Activated CD4-positive, alpha-beta T cell treated with anti-CD3 and anti-CD28 coated beads, Interleukin-2, amount 10 ng/mL, durations not matched to agents 7 days and 5 days (primary cell): ENCODE measurements around the gene PRSS37. TPM values are rescaled to one million over a fixed set of nuclear protein-coding genes. Genes with fewer than 3 reads are reported as not detected.

ENCODE experiments used
- CTCF ChIA-PET: fragments of 350-600 bp; sonication (Branson Sonifier 250); formaldehyde crosslinking; loops from one replicate; lab custom pipeline; 2021; ENCODE audit warnings: antibody characterized with exemption; lab: Charles Lee
- POLR2A ChIA-PET: fragments of 350-600 bp; sonication (Branson Sonifier 250); formaldehyde crosslinking; loops from one replicate; lab custom pipeline; 2021; ENCODE audit warnings: antibody characterized with exemption; lab: Charles Lee
- DNase-seq: peaks from one replicate; pipeline ENCODE4 v3.0.0-alpha.2; 2020
- H3K27ac Mint-ChIP-seq: one replicate; pipeline ENCODE4 v1.8.0; 2021; ENCODE audit warnings: mild to moderate bottlenecking, moderate library complexity, mixed read lengths
- H3K27me3 Mint-ChIP-seq: one replicate; pipeline ENCODE4 v1.8.0; 2021; ENCODE audit warnings: mixed read lengths
- H3K36me3 Mint-ChIP-seq: one replicate; pipeline ENCODE4 v1.8.0; 2021; ENCODE audit warnings: low read depth, mixed read lengths
- H3K4me1 Mint-ChIP-seq: one replicate; pipeline ENCODE4 v1.8.0; 2021; ENCODE audit warnings: mixed read lengths
- H3K4me3 Mint-ChIP-seq: one replicate; pipeline ENCODE4 v1.8.0; 2021; ENCODE audit warnings: mild to moderate bottlenecking, moderate library complexity, mixed read lengths
- H3K9me3 Mint-ChIP-seq: one replicate; pipeline ENCODE4 v1.8.0; 2021; ENCODE audit warnings: mixed read lengths
- total RNA-seq, 2 experiments: library from RNA; stranded (reverse); gene quantifications; one replicate each; pipeline ENCODE4 v1.2.3, GENCODE V29; 2021

Gene PRSS37, protein sequence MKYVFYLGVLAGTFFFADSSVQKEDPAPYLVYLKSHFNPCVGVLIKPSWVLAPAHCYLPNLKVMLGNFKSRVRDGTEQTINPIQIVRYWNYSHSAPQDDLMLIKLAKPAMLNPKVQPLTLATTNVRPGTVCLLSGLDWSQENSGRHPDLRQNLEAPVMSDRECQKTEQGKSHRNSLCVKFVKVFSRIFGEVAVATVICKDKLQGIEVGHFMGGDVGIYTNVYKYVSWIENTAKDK
- total RNA-seq = not detected

GRCh38 chr7:141841385-141841784, at the start of gene PRSS37:
TSS of gene PRSS37 (minus strand) at chr7:141841485. CDS start at chr7:141841049, 436 bp downstream.
- H3K4me3 Mint-ChIP-seq = no peak within 1 kb of the TSS
- H3K36me3 Mint-ChIP-seq = no peaks in the 10 kb centered on the region
- CTCF ChIA-PET = no interaction called here

GRCh38 chr7:141889321-141889720, 48.0 kb upstream of the PRSS37 start:
- no peak for DNase-seq
- POLR2A ChIA-PET = no interaction called here
- no peak overlapping the region for H3K27ac Mint-ChIP-seq
- no peaks in the 10 kb centered on the region for H3K36me3 Mint-ChIP-seq
- no peak overlapping the region for H3K4me3 Mint-ChIP-seq
- H3K9me3 Mint-ChIP-seq = peaks cover 3% of the 10 kb centered on the region
- no peaks in the 10 kb centered on the region for H3K27me3 Mint-ChIP-seq
- H3K4me1 Mint-ChIP-seq = no peaks in the 10 kb centered on the region
- CTCF ChIA-PET = no interaction called here

More at GRCh38 chr7:141841385-141841784, at the start of gene PRSS37:
- no peak for DNase-seq
- Mint-ChIP-seq H3K27me3 (no peaks in the 10 kb centered on the region), H3K27ac (no peak within 1 kb of the TSS), H3K4me1 (no peaks in the 10 kb centered on the region), H3K9me3 (no peaks in the 10 kb centered on the region)
- POLR2A ChIA-PET = no interaction called here

GRCh38 chr7:141884539-141885225, 43.4 kb upstream of the PRSS37 start:
- Mint-ChIP-seq H3K27me3 (no peaks in the 10 kb centered on the region), H3K36me3 (no peaks in the 10 kb centered on the region), H3K27ac (no peak overlapping the region), H3K4me1 (no peaks in the 10 kb centered on the region), H3K4me3 (no peak overlapping the region), H3K9me3 (peaks cover 3% of the 10 kb centered on the region)
- ChIA-PET CTCF (no interaction called here), POLR2A (no interaction called here)
- DNase-seq = no peak

- Mint-ChIP-seq H3K27me3 (no peaks in the 10 kb centered on the region), H3K4me3 (no peak overlapping the region), H3K9me3 (peaks cover 3% of the 10 kb centered on the region), H3K4me1 (no peaks in the 10 kb centered on the region), H3K27ac (no peak overlapping the region), H3K36me3 (no peaks in the 10 kb centered on the region)
- CTCF ChIA-PET = no interaction called here
- POLR2A ChIA-PET = no interaction called here
- DNase-seq = no peak
These were observed 39.7 kb upstream of the PRSS37 start for GRCh38 chr7:141880960-141881359.

- no peak for DNase-seq
- CTCF ChIA-PET = no interaction called here
- POLR2A ChIA-PET = no interaction called here
- Mint-ChIP-seq H3K36me3 (no peaks in the 10 kb centered on the region), H3K27me3 (no peaks in the 10 kb centered on the region), H3K27ac (no peak overlapping the region), H3K9me3 (no peaks in the 10 kb centered on the region), H3K4me1 (no peaks in the 10 kb centered on the region), H3K4me3 (no peak overlapping the region)
These were observed 36.1 kb upstream of the PRSS37 start for GRCh38 chr7:141877365-141877764.

DNA sequence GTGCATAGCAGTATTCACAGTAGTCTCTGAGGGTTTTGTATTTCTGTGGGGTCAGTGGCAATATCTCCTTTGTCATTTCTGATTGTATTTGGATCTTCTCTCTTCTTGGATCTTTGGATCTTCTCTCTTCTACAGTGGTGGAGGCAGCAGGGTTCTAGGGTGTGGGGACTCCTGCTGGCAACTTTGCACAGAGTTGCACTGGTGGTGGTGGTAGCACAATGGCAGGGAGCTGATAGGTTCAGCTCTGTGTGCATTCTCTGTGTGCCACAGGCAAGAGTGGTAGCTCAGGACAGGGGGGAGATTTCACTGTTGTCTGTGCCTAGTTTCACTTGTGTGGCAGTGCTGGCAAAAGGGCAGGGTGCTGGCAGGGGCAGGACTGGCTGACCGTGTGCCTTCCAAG, 35.1 kb upstream of the PRSS37 start:
- Mint-ChIP-seq H3K27me3 (no peaks in the 10 kb centered on the region), H3K4me1 (no peaks in the 10 kb centered on the region), H3K27ac (no peak overlapping the region), H3K9me3 (no peaks in the 10 kb centered on the region), H3K36me3 (no peaks in the 10 kb centered on the region), H3K4me3 (no peak overlapping the region)
- ChIA-PET POLR2A (no interaction called here), CTCF (no interaction called here)
- no peak for DNase-seq

- H3K4me3 Mint-ChIP-seq = no peak overlapping the region
- ChIA-PET POLR2A (no interaction called here), CTCF (no interaction called here)
- H3K4me1 Mint-ChIP-seq = no peaks in the 10 kb centered on the region
- H3K27me3 Mint-ChIP-seq = no peaks in the 10 kb centered on the region
- H3K36me3 Mint-ChIP-seq = no peaks in the 10 kb centered on the region
- no peak for DNase-seq
- no peak overlapping the region for H3K27ac Mint-ChIP-seq
- no peaks in the 10 kb centered on the region for H3K9me3 Mint-ChIP-seq
These were observed 34.2 kb upstream of the PRSS37 start for GRCh38 chr7:141875453-141875852.

- POLR2A ChIA-PET = no interaction called here
- Mint-ChIP-seq H3K9me3 (no peaks in the 10 kb centered on the region), H3K4me3 (no peak overlapping the region), H3K4me1 (no peaks in the 10 kb centered on the region), H3K27ac (no peak overlapping the region), H3K27me3 (no peaks in the 10 kb centered on the region), H3K36me3 (no peaks in the 10 kb centered on the region)
- DNase-seq = no peak
- CTCF ChIA-PET = no interaction called here
These were observed 33.5 kb upstream of the PRSS37 start for GRCh38 chr7:141874787-141875186.

DNA sequence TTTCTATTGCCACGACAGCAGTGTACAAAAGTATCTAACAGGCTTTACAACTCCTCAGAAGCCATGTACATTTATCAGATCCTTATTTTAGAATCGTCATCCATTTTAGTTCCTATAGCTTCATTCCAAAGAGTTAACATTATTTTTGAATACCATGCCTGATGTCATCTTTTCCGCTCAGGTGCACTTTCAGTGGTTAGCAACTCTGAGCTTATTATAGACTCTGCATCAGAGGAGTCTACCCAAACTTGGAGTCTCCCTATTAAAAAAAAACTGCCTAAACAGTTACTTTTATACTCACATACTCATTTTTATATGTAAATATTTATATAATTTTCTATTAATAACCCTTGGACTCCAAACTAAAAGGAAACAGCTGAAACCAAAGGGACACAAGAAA, 31.6 kb upstream of the PRSS37 start:
- POLR2A ChIA-PET = no interaction called here
- CTCF ChIA-PET = no interaction called here
- Mint-ChIP-seq H3K4me1 (no peaks in the 10 kb centered on the region), H3K9me3 (no peaks in the 10 kb centered on the region), H3K4me3 (no peak overlapping the region), H3K36me3 (no peaks in the 10 kb centered on the region), H3K27ac (no peak overlapping the region), H3K27me3 (peaks cover 5% of the 10 kb centered on the region)
- no peak for DNase-seq

DNA sequence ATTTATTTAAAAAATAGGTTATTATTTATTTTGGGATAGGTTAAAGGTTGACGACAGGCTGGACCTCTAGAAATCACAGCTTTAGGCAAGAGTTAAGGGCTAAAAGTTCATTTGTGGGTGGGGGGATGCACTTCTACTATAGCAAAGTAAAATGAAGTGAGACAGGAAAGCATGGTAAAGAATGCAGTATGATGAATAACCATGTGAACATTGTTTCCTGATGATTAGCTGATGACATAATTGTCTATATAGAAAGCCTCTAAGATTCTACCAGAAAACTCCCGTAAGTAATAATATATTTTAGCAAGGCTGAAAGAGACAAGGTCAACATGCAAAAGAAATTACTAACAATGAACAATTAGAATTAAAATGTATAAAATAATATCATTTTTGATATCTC, 25.7 kb upstream of the PRSS37 start:
- CTCF ChIA-PET = no interaction called here
- Mint-ChIP-seq H3K27me3 (peaks cover 5% of the 10 kb centered on the region), H3K36me3 (no peaks in the 10 kb centered on the region), H3K27ac (no peak overlapping the region), H3K4me3 (no peak overlapping the region), H3K4me1 (no peaks in the 10 kb centered on the region), H3K9me3 (no peaks in the 10 kb centered on the region)
- no peak for DNase-seq
- POLR2A ChIA-PET = no interaction called here

DNA sequence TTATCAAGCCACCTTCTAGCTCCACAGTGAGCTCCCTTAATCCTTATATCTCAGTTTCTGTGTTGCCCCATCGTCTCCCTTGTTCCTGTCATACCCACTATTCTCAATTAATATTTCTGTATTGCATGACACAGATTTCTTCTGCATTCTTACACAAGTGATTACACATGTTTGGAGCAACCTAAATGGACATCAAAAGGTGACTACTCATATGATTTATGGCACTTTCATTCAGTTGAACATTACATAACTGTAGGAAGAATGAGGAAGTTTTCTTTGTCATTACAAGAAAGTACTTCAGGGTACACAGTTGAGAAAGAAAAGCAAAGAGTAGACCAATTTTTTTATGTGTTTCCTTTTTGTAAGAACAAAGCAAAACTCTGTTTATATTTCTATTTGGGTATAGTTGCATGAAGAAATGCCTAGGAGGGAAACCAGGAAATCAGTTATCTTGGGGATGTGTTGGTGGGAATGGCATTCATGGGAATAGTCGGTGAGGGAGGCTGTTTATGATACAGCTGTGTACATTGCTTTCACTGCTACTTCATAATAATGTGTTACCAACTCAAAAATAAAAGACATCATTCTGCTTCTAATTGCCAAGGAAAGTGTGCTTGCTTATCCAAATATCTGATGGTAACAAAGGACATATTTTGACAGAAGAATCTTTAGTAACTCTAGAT, 23.6 kb upstream of the PRSS37 start:
- ChIA-PET POLR2A (no interaction called here), CTCF (no interaction called here)
- no peak for DNase-seq

GRCh38 chr7:141860207-141860606, 18.9 kb upstream of the PRSS37 start:
- no peak overlapping the region for H3K4me3 Mint-ChIP-seq
- H3K27ac Mint-ChIP-seq = no peak overlapping the region
- H3K27me3 Mint-ChIP-seq = no peaks in the 10 kb centered on the region
- ChIA-PET CTCF (no interaction called here), POLR2A (no interaction called here)
- peaks cover 2% of the 10 kb centered on the region for H3K9me3 Mint-ChIP-seq
- H3K4me1 Mint-ChIP-seq = no peaks in the 10 kb centered on the region
- no peaks in the 10 kb centered on the region for H3K36me3 Mint-ChIP-seq
- no peak for DNase-seq

More for the DNA sequence above, 23.6 kb upstream of the PRSS37 start:
- Mint-ChIP-seq H3K36me3 (no peaks in the 10 kb centered on the region), H3K4me3 (no peak overlapping the region), H3K4me1 (no peaks in the 10 kb centered on the region), H3K9me3 (no peaks in the 10 kb centered on the region), H3K27ac (no peak overlapping the region), H3K27me3 (peaks cover 5% of the 10 kb centered on the region)

DNA sequence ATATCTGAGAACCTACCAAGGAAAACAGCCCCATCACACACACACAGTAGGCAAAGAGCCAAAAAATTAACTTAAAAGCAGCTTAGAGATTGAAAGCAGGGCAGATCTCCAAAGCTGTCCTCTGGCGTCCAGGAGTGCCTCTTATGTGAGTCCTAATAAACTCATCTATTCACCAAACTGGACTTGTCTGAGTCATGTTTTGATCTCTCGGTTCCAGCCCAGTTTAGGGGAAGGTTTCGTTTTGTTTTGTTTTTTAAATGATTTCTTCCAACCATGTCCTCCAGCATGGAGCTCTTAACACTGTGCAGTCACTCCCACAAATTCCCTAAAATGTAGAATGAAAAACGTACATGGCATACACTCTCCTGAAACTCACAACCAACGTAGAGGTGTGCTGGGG, 6.7 kb upstream of the PRSS37 start:
- Mint-ChIP-seq H3K36me3 (no peaks in the 10 kb centered on the region), H3K4me3 (no peak overlapping the region)

More for the DNA sequence above, 6.7 kb upstream of the PRSS37 start:
- Mint-ChIP-seq H3K27ac (no peak overlapping the region), H3K9me3 (peaks cover 3% of the 10 kb centered on the region), H3K4me1 (no peaks in the 10 kb centered on the region), H3K27me3 (no peaks in the 10 kb centered on the region)
- CTCF ChIA-PET = no interaction called here
- no peak for DNase-seq
- POLR2A ChIA-PET = no interaction called here
